ENCODE measurements around the gene RHOT1.

The RHOT1 gene

GRCh38 chr17:32120716-32121115, 21.6 kb upstream of the RHOT1 start:
- Histone ChIP-seq H3K27ac (ENCODE audit: insufficient read depth in 1 of 2, low read depth in 1 of 2, low read length in 2 of 2, poor library complexity in 1 of 2, severe bottlenecking in 2 of 2) (no peak overlapping the region), H3K36me3 (ENCODE audit: control insufficient read depth in 4 of 4, insufficient read depth in 4 of 4, low read length in 3 of 4) (no peaks in the 10 kb centered on the region), H3K4me1 (ENCODE audit: control extremely low read depth in 1 of 4, control insufficient read depth in 4 of 4, insufficient read depth in 4 of 4, low read length in 3 of 4) (peaks cover 0 to 4% (median 0%) of the 10 kb centered on the region in 4 experiments), H3K4me3 (ENCODE audit: control insufficient read depth in 1 of 7, extremely low read depth in 1 of 7, insufficient read depth in 4 of 7, low read depth in 2 of 7, low read length in 6 of 7) (no peak overlapping the region), H3K27me3 (replicated peaks in 2 of 5; ENCODE audit: control insufficient read depth in 4 of 5, insufficient read depth in 5 of 5, low read length in 4 of 5) (no peaks in the 10 kb centered on the region), H3K9me3 (ENCODE audit: control extremely low read depth in 1 of 5, control insufficient read depth in 4 of 5, insufficient read depth in 2 of 5, low read depth in 1 of 5, low read length in 4 of 5) (no peaks in the 10 kb centered on the region)
- ChIA-PET CTCF (no interaction called here), POLR2A (no interaction called here)
- no peak for DNase-seq
- WGBS (ENCODE audit: insufficient coverage) = 93% methylated on average over 2 of the region's 3 CpGs

GRCh38 chr17:32123782-32124181, 18.5 kb upstream of the RHOT1 start:
- ChIA-PET POLR2A (no interaction called here), CTCF (no interaction called here)
- no peak for DNase-seq
- Histone ChIP-seq H3K27me3 (replicated peaks in 2 of 5; ENCODE audit: control insufficient read depth in 4 of 5, insufficient read depth in 5 of 5, low read length in 4 of 5) (no peaks in the 10 kb centered on the region), H3K36me3 (ENCODE audit: control insufficient read depth in 4 of 4, insufficient read depth in 4 of 4, low read length in 3 of 4) (no peaks in the 10 kb centered on the region), H3K9me3 (ENCODE audit: control extremely low read depth in 1 of 5, control insufficient read depth in 4 of 5, insufficient read depth in 2 of 5, low read depth in 1 of 5, low read length in 4 of 5) (no peaks in the 10 kb centered on the region), H3K4me1 (ENCODE audit: control extremely low read depth in 1 of 4, control insufficient read depth in 4 of 4, insufficient read depth in 4 of 4, low read length in 3 of 4) (peaks cover 2 to 16% (median 10%) of the 10 kb centered on the region in 4 experiments), H3K27ac (ENCODE audit: insufficient read depth in 1 of 2, low read depth in 1 of 2, low read length in 2 of 2, poor library complexity in 1 of 2, severe bottlenecking in 2 of 2) (no peak overlapping the region), H3K4me3 (ENCODE audit: control insufficient read depth in 1 of 7, extremely low read depth in 1 of 7, insufficient read depth in 4 of 7, low read depth in 2 of 7, low read length in 6 of 7) (no peak overlapping the region)
- WGBS (ENCODE audit: insufficient coverage) = 97% methylated on average over 5 of the region's 6 CpGs

DNA sequence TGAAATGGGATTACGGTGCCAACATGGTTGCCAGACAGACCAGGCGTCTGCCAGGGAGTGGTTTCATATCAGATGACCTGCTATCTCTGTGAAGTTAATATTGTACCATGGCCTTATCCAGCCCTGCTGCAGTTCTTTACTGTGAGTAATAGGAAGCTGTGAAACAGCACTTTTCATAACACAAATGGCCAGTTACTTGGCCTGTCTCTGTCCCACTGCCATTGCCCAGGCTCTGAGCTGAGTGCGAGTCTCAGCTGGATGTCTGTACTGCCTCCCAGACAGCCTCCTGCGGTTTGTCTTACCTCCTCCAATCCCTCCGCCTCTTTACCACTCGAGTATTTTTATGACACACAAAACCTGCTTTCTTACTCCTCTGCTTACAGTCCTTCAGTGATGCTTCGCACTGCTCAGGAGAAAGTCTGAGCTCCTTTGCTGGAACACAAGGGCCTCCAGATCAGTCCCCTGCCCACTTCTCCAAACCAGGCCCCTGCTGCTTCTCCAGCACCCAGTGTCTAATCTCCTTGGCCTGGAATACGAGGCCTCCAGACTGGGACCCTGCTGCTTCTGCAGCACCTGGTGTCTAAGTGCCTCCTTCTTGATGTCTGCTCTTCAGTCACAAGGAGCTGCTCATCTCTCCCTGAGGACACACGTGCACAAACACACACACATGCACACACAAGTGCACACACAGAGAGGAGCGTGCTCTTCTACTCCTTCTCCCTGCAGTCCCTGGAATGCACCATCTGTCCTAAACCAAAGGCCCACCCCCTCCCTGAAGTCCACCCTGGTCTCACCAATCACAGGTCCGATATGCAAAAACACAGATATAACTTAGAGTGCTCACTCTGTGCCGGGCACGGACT, 17.1 kb upstream of the RHOT1 start:
- Histone ChIP-seq H3K36me3 (ENCODE audit: control insufficient read depth in 4 of 4, insufficient read depth in 4 of 4, low read length in 3 of 4) (no peaks in the 10 kb centered on the region), H3K9me3 (ENCODE audit: control extremely low read depth in 1 of 5, control insufficient read depth in 4 of 5, insufficient read depth in 2 of 5, low read depth in 1 of 5, low read length in 4 of 5) (no peaks in the 10 kb centered on the region), H3K4me3 (ENCODE audit: control insufficient read depth in 1 of 7, extremely low read depth in 1 of 7, insufficient read depth in 4 of 7, low read depth in 2 of 7, low read length in 6 of 7) (no peak overlapping the region), H3K27ac (ENCODE audit: insufficient read depth in 1 of 2, low read depth in 1 of 2, low read length in 2 of 2, poor library complexity in 1 of 2, severe bottlenecking in 2 of 2) (no peak overlapping the region), H3K4me1 (ENCODE audit: control extremely low read depth in 1 of 4, control insufficient read depth in 4 of 4, insufficient read depth in 4 of 4, low read length in 3 of 4) (peaks cover 2 to 22% (median 11%) of the 10 kb centered on the region in 4 experiments), H3K27me3 (replicated peaks in 2 of 5; ENCODE audit: control insufficient read depth in 4 of 5, insufficient read depth in 5 of 5, low read length in 4 of 5) (no peaks in the 10 kb centered on the region)
- DNase-seq = no peak
- WGBS (ENCODE audit: insufficient coverage) = 93% methylated on average over 12 of the region's 13 CpGs
- CTCF ChIA-PET = interaction anchor here (1.0 to 1.6 kb wide), 3 partner anchors 12 to 16 kb away, joined by 3 to 4 read pairs (median 4); no protein-coding TSS in a partner anchor
- POLR2A ChIA-PET = interaction anchor here (0.6 kb wide), 1 partner anchor 11 kb away, joined by 3 read pairs; no protein-coding TSS in a partner anchor

- Histone ChIP-seq H3K4me3 (ENCODE audit: control insufficient read depth in 1 of 7, extremely low read depth in 1 of 7, insufficient read depth in 4 of 7, low read depth in 2 of 7, low read length in 6 of 7) (no peak overlapping the region), H3K27ac (ENCODE audit: insufficient read depth in 1 of 2, low read depth in 1 of 2, low read length in 2 of 2, poor library complexity in 1 of 2, severe bottlenecking in 2 of 2) (no peak overlapping the region), H3K36me3 (ENCODE audit: control insufficient read depth in 4 of 4, insufficient read depth in 4 of 4, low read length in 3 of 4) (peaks cover 0 to 2% (median 0%) of the 10 kb centered on the region in 4 experiments), H3K27me3 (replicated peaks in 2 of 5; ENCODE audit: control insufficient read depth in 4 of 5, insufficient read depth in 5 of 5, low read length in 4 of 5) (no peaks in the 10 kb centered on the region), H3K4me1 (ENCODE audit: control extremely low read depth in 1 of 4, control insufficient read depth in 4 of 4, insufficient read depth in 4 of 4, low read length in 3 of 4) (peaks cover 2 to 22% (median 9%) of the 10 kb centered on the region in 4 experiments), H3K9me3 (ENCODE audit: control extremely low read depth in 1 of 5, control insufficient read depth in 4 of 5, insufficient read depth in 2 of 5, low read depth in 1 of 5, low read length in 4 of 5) (no peaks in the 10 kb centered on the region)
- no CpG with 5 or more reads among the region's 2 CpGs for WGBS (ENCODE audit: insufficient coverage)
- no peak for DNase-seq
- ChIA-PET POLR2A (no interaction called here), CTCF (interaction anchor here (1.0 to 1.6 kb wide), 3 partner anchors 12 to 16 kb away, joined by 3 to 4 read pairs (median 4); no protein-coding TSS in a partner anchor)
These were observed 16.5 kb upstream of the RHOT1 start for GRCh38 chr17:32125848-32126153.

GRCh38 chr17:32126325-32126724, 16.0 kb upstream of the RHOT1 start:
- H3K27ac ChIP-seq (ENCODE audit: insufficient read depth in 1 of 2, low read depth in 1 of 2, low read length in 2 of 2, poor library complexity in 1 of 2, severe bottlenecking in 2 of 2) = no peak overlapping the region

GRCh38 chr17:32126746-32127145, 15.6 kb upstream of the RHOT1 start:
- H3K9me3 ChIP-seq (ENCODE audit: control extremely low read depth in 1 of 5, control insufficient read depth in 4 of 5, insufficient read depth in 2 of 5, low read depth in 1 of 5, low read length in 4 of 5) = no peaks in the 10 kb centered on the region
- DNase-seq = no peak
- peaks cover 2 to 22% (median 8%) of the 10 kb centered on the region in 4 experiments for H3K4me1 ChIP-seq (ENCODE audit: control extremely low read depth in 1 of 4, control insufficient read depth in 4 of 4, insufficient read depth in 4 of 4, low read length in 3 of 4)
- CTCF ChIA-PET = interaction anchor here (1.2 kb wide), 1 partner anchor 18 kb away, joined by 3 read pairs; no protein-coding TSS in a partner anchor
- H3K27ac ChIP-seq (ENCODE audit: insufficient read depth in 1 of 2, low read depth in 1 of 2, low read length in 2 of 2, poor library complexity in 1 of 2, severe bottlenecking in 2 of 2) = peak overlapping the region in 1 of 2 experiments; percentile 76
- POLR2A ChIA-PET = interaction anchor here (1.6 kb wide), 1 partner anchor 119 kb away, joined by 3 read pairs; the partner anchor contains the start of gene LRRC37B
- H3K4me3 ChIP-seq (ENCODE audit: control insufficient read depth in 1 of 7, extremely low read depth in 1 of 7, insufficient read depth in 4 of 7, low read depth in 2 of 7, low read length in 6 of 7) = peak overlapping the region in 6 of 7 experiments; percentile 62 to 94 (median 86)
- 96% methylated on average over 7 of the region's 8 CpGs for WGBS (ENCODE audit: insufficient coverage)
- H3K36me3 ChIP-seq (ENCODE audit: control insufficient read depth in 4 of 4, insufficient read depth in 4 of 4, low read length in 3 of 4) = peaks cover 0 to 3% (median 0%) of the 10 kb centered on the region in 4 experiments
- no peaks in the 10 kb centered on the region for H3K27me3 ChIP-seq (replicated peaks in 2 of 5; ENCODE audit: control insufficient read depth in 4 of 5, insufficient read depth in 5 of 5, low read length in 4 of 5)

More at GRCh38 chr17:32126325-32126724, 16.0 kb upstream of the RHOT1 start:
- Histone ChIP-seq H3K4me1 (ENCODE audit: control extremely low read depth in 1 of 4, control insufficient read depth in 4 of 4, insufficient read depth in 4 of 4, low read length in 3 of 4) (peaks cover 2 to 22% (median 8%) of the 10 kb centered on the region in 4 experiments), H3K36me3 (ENCODE audit: control insufficient read depth in 4 of 4, insufficient read depth in 4 of 4, low read length in 3 of 4) (peaks cover 0 to 3% (median 0%) of the 10 kb centered on the region in 4 experiments), H3K9me3 (ENCODE audit: control extremely low read depth in 1 of 5, control insufficient read depth in 4 of 5, insufficient read depth in 2 of 5, low read depth in 1 of 5, low read length in 4 of 5) (no peaks in the 10 kb centered on the region), H3K27me3 (replicated peaks in 2 of 5; ENCODE audit: control insufficient read depth in 4 of 5, insufficient read depth in 5 of 5, low read length in 4 of 5) (no peaks in the 10 kb centered on the region), H3K4me3 (ENCODE audit: control insufficient read depth in 1 of 7, extremely low read depth in 1 of 7, insufficient read depth in 4 of 7, low read depth in 2 of 7, low read length in 6 of 7) (no peak overlapping the region)
- ChIA-PET POLR2A (interaction anchor here (1.6 kb wide), 1 partner anchor 119 kb away, joined by 3 read pairs; the partner anchor contains the start of gene LRRC37B), CTCF (interaction anchor here (1.0 to 1.6 kb wide), 4 partner anchors 11 to 17 kb away, joined by 3 to 4 read pairs (median 4); no protein-coding TSS in a partner anchor)
- no peak for DNase-seq
- WGBS (ENCODE audit: insufficient coverage) = 100% methylated on average over 4 of the region's 4 CpGs
